Sigmoid colon (tissue), 7 donors: ENCODE results near the gene LMOD2. TPM values are rescaled to one million over a fixed set of nuclear protein-coding genes. Genes with fewer than 3 reads are reported as not detected.

Experiments used
- DNase-seq: peaks from one replicate; pipeline ENCODE4 v3.0.0-alpha.2; 2019
- H3K27ac ChIP-seq, 4 donors: fragments of 200-600 bp; sonication (generic); one replicate each; pipeline ENCODE4 v1.5.1; 2016 to 2019; ENCODE audit warnings: mild to moderate bottlenecking in 1 of 4
- H3K27me3 ChIP-seq, 3 donors: fragments of 200-600 bp; sonication (generic); one replicate each; pipeline ENCODE4 v1.5.1; 2019; ENCODE audit warnings: mild to moderate bottlenecking in 1 of 3
- H3K36me3 ChIP-seq, 4 donors: fragments of 200-600 bp; sonication (generic); one replicate each; pipeline ENCODE4 v1.5.1; 2016 to 2019
- H3K4me1 ChIP-seq, 4 donors: fragments of 200-600 bp; sonication (generic); one replicate each; pipeline ENCODE4 v1.5.1; 2017 to 2019
- H3K4me3 ChIP-seq, 4 donors: fragments of 200-600 bp; sonication (generic); one replicate each; pipeline ENCODE4 v1.5.1; 2017 to 2019; ENCODE audit warnings: mild to moderate bottlenecking in 2 of 4, moderate library complexity in 1 of 4
- H3K9me3 ChIP-seq, 4 donors: fragments of 200-600 bp in 3 of 4; sonication (generic) in 3 of 4; one replicate each; pipeline versions ENCODE4 v1.5.1 to v1.6.1; 2013 to 2019
- CTCF ChIP-seq, 4 experiments: fragments of 450-650 bp in 3 of 4; fragments of 200-600 bp in 1 of 4; IDR thresholded peaks; one replicate each; pipeline ENCODE4 v1.5.1; 2016 to 2019; ENCODE audit warnings: antibody characterized with exemption in 4 of 4, mild to moderate bottlenecking in 3 of 4, moderate library complexity in 2 of 4
- EP300 ChIP-seq, 4 donors: sonication (generic); formaldehyde crosslinking; IDR thresholded peaks; one replicate each; pipeline ENCODE4 v1.6.1; 2017; ENCODE audit warnings: antibody characterized with exemption in 4 of 4
- POLR2A ChIP-seq, 2 donors: fragments of 450-650 bp; IDR thresholded peaks; one replicate each; pipeline ENCODE4 v1.6.1; 2016; ENCODE audit warnings: antibody characterized with exemption in 2 of 2, mild to moderate bottlenecking in 2 of 2, moderate library complexity in 2 of 2
- POLR2AphosphoS5 ChIP-seq, 4 donors: sonication (generic); formaldehyde crosslinking; IDR thresholded peaks; one replicate each; pipeline ENCODE4 v1.6.1; 2017; ENCODE audit warnings: antibody characterized with exemption in 4 of 4
- WGBS, 2 donors: extraction: QIAGEN DNeasy Blood & Tissue Kit; methylation state at CpG; one replicate each; pipeline ENCODE4 v1.1.7; 2013; 5-methylcytosine and 5-hydroxymethylcytosine counted together
- intact Hi-C: fragments of 100-400 bp; cut with DNase I; formaldehyde crosslinking; loops from one replicate; pipeline ENCODE4 v1.15.1; 2023
- polyA plus RNA-seq, 3 donors: library from polyadenylated mRNA; stranded (reverse); fragments of 200-250 nt; gene quantifications; one replicate each; pipeline ENCODE4 v1.2.3, GENCODE V29; 2013
- total RNA-seq, 4 donors: library from RNA; depleted of rRNA; stranded (reverse); fragments of >200 nt; gene quantifications; one replicate each; pipeline ENCODE4 v1.1.0, GENCODE V29; 2016
- donor health status: healthy with polysubstance abuse.
- donor health status: Bipolar disorder and iron deficiency.
- donor health status: healthy.

Gene LMOD2
- total and polyA plus RNA-seq, 7 donors: 0.03 to 0.46 TPM; not detected in 5

- Histone ChIP-seq H3K27ac (no peak overlapping the region), H3K36me3 (no peaks in the 10 kb centered on the region), H3K27me3 (peaks cover 0 to 6% (median 0%) of the 10 kb centered on the region in 3 donors), H3K9me3 (no peaks in the 10 kb centered on the region), H3K4me1 (no peaks in the 10 kb centered on the region), H3K4me3 (no peak overlapping the region)
- intact Hi-C loops: no loop called here
- no peak for DNase-seq
- no peak for TF ChIP-seq POLR2A (IDR thresholded peaks at IDR 0.05)
- TF ChIP-seq POLR2AphosphoS5 (IDR thresholded peaks at IDR 0.05): no peak
- no peak for TF ChIP-seq CTCF (IDR thresholded peaks at IDR 0.05)
- TF ChIP-seq EP300 (IDR thresholded peaks at IDR 0.05): no peak
- 87 to 96% methylated on average over 1 of the region's 1 CpG for WGBS, 2 donors
Observed at GRCh38 chr7:123665896-123666295, 10.2 kb downstream of the LMOD2 start.

GRCh38 chr7:123666492-123666891 is 10.8 kb downstream of the LMOD2 start:
- no peak for DNase-seq
- Histone ChIP-seq H3K4me3 (no peak overlapping the region), H3K9me3 (no peaks in the 10 kb centered on the region), H3K4me1 (no peaks in the 10 kb centered on the region), H3K27ac (no peak overlapping the region), H3K36me3 (no peaks in the 10 kb centered on the region), H3K27me3 (peaks cover 0 to 6% (median 0%) of the 10 kb centered on the region in 3 donors)
- WGBS, 2 donors: 52 to 71% methylated on average over 1 of the region's 1 CpG
- no peak for TF ChIP-seq CTCF (IDR thresholded peaks at IDR 0.05)
- no peak for TF ChIP-seq EP300 (IDR thresholded peaks at IDR 0.05)
- no peak for TF ChIP-seq POLR2A (IDR thresholded peaks at IDR 0.05)
- no peak for TF ChIP-seq POLR2AphosphoS5 (IDR thresholded peaks at IDR 0.05)
- intact Hi-C loops: no loop called here

GRCh38 chr7:123669485-123669884 is 13.8 kb downstream of the LMOD2 start:
- intact Hi-C loops: no loop called here
- no peak overlapping the region for H3K4me3 ChIP-seq
- no peaks in the 10 kb centered on the region for H3K9me3 ChIP-seq
- 89 to 94% methylated on average over 7 of the region's 7 CpGs for WGBS, 2 donors
- TF ChIP-seq POLR2AphosphoS5 (IDR thresholded peaks at IDR 0.05) (no peak), CTCF (IDR thresholded peaks at IDR 0.05) (no peak), EP300 (IDR thresholded peaks at IDR 0.05) (no peak), POLR2A (IDR thresholded peaks at IDR 0.05) (no peak)
- peaks cover 0 to 9% (median 3%) of the 10 kb centered on the region in 4 donors for H3K4me1 ChIP-seq
- DNase-seq: no peak
- no peaks in the 10 kb centered on the region for H3K27me3 ChIP-seq
- H3K27ac ChIP-seq: no peak overlapping the region
- H3K36me3 ChIP-seq: no peaks in the 10 kb centered on the region

GRCh38 chr7:123673137-123673732 is 17.6 kb downstream of the LMOD2 start:
- no peak for TF ChIP-seq CTCF (IDR thresholded peaks at IDR 0.05)
- TF ChIP-seq POLR2AphosphoS5 (IDR thresholded peaks at IDR 0.05): no peak
- TF ChIP-seq POLR2A (IDR thresholded peaks at IDR 0.05): no peak
- no peak for TF ChIP-seq EP300 (IDR thresholded peaks at IDR 0.05)
- H3K4me1 ChIP-seq: peaks cover 0 to 33% (median 18%) of the 10 kb centered on the region in 4 donors
- no peaks in the 10 kb centered on the region for H3K27me3 ChIP-seq
- no peaks in the 10 kb centered on the region for H3K9me3 ChIP-seq
- H3K27ac ChIP-seq: no peak overlapping the region
- intact Hi-C loops: no loop called here
- H3K4me3 ChIP-seq: no peak overlapping the region
- no peaks in the 10 kb centered on the region for H3K36me3 ChIP-seq
- DNase-seq: no peak
- WGBS, 2 donors: 89 to 95% methylated on average over 5 of the region's 5 CpGs
